Panc1 (cell line): Measurements from ENCODE around the gene NRCAM. TPM values are rescaled to one million over a fixed set of nuclear protein-coding genes. Genes with fewer than 3 reads are reported as not detected.
A peak's percentile ranks its signal among the peaks of the same experiment; 100 is the strongest.

Experiments
- ATAC-seq: fragments of 200-7000 bp; cut with Tn5 transposase; 2 replicates; pipeline ENCODE4 v1.9.1; 2020; ENCODE audit warnings: mild to moderate bottlenecking, moderate library complexity
- BruUV-seq: library from RNA; stranded (reverse); fragments of 400-500 nt; replicated peaks from 2 replicates; lab custom pipeline; 2021; lab: Mats Ljungman, UMichigan
- CTCF ChIA-PET: fragments of 300-600 bp; sonication (Branson Sonifier 250); formaldehyde crosslinking; loops from one replicate; lab custom pipeline; 2022; ENCODE audit warnings: antibody characterized with exemption; lab: Charles Lee
- POLR2A ChIA-PET: fragments of 300-600 bp; sonication (Branson Sonifier 250); formaldehyde crosslinking; loops from one replicate; lab custom pipeline; 2022; ENCODE audit warnings: antibody characterized with exemption; lab: Charles Lee
- DNase-seq: peaks from one replicate; pipeline ENCODE4 v3.0.0-alpha.2; 2010; ENCODE audit warnings: low read depth, low spot score
- H3K27ac ChIP-seq: 2 replicates; pipeline ENCODE4 v1.5.1; 2011; ENCODE audit warnings: mild to moderate bottlenecking, low read length, inconsistent platforms
- H3K27me3 ChIP-seq: fragments of 200-500 bp; sonication (Bioruptor generic); 2 replicates; pipeline ENCODE4 v1.6.0; 2014; ENCODE audit warnings: low read length, inconsistent platforms; ENCODE audit not compliant: control insufficient read depth, insufficient read depth
- H3K36me3 ChIP-seq: fragments of 200-500 bp; sonication (Bioruptor generic); 2 replicates; pipeline ENCODE4 v1.5.1; 2014; ENCODE audit warnings: inconsistent platforms, mild to moderate bottlenecking, low read length, moderate library complexity; ENCODE audit not compliant: control insufficient read depth, insufficient read depth
- H3K4me1 ChIP-seq: 2 replicates; pipeline ENCODE4 v1.5.1; 2011; ENCODE audit warnings: inconsistent platforms, mild to moderate bottlenecking, low read length, moderate library complexity; ENCODE audit not compliant: control insufficient read depth, insufficient read depth
- H3K4me3 ChIP-seq, 2 experiments: 2 replicates each; pipeline ENCODE4 v1.5.1; 2011 to 2012; ENCODE audit warnings: low read depth in 2 of 2, low read length in 2 of 2, mild to moderate bottlenecking in 2 of 2, inconsistent platforms in 1 of 2, moderate library complexity in 1 of 2
- H3K9me3 ChIP-seq: fragments of 200-500 bp; sonication (Bioruptor generic); 2 replicates; pipeline ENCODE4 v1.5.1; 2014; ENCODE audit warnings: low read depth, mild to moderate bottlenecking, inconsistent platforms, low read length, moderate library complexity; ENCODE audit not compliant: control insufficient read depth, insufficient read depth
- POLR2AphosphoS5 ChIP-seq: IDR thresholded peaks from 2 replicates; pipeline ENCODE4 v1.6.1; 2012; ENCODE audit warnings: mild to moderate bottlenecking, low read depth, low read length, moderate library complexity
- SIN3A ChIP-seq: IDR thresholded peaks from 2 replicates; pipeline ENCODE4 v1.6.1; 2012; ENCODE audit warnings: low read depth, mild to moderate bottlenecking, low read length, moderate library complexity, borderline replicate concordance; ENCODE audit not compliant: insufficient read depth
- TCF7L2 ChIP-seq: IDR thresholded peaks from 2 replicates; pipeline ENCODE4 v1.6.1; 2011; ENCODE audit warnings: mild to moderate bottlenecking, low read depth, low read length, inconsistent platforms
- in situ Hi-C: cut with HindIII; loops from 2 replicates; pipeline ENCODE4 v1.10.0; 2016; ENCODE audit warnings: low sequenced_read_pairs, low pct_unique_long_range_greater_than_20kb
- intact Hi-C: fragments of 100-400 bp; cut with micrococcal nuclease; formaldehyde crosslinking; loops from one replicate; pipeline ENCODE4 v1.10.0; 2022; ENCODE audit not compliant: unreplicated experiment
- total RNA-seq: library from RNA; stranded (reverse); gene quantifications from one replicate; pipeline ENCODE4 v1.2.1, GENCODE V29; 2021; ENCODE audit not compliant: unreplicated experiment
- TF ChIP-seq, protein P1 (sequence below), 2 experiments: IDR thresholded peaks; 2 replicates each; pipeline ENCODE4 v1.6.1; 2011 to 2012; ENCODE audit warnings: low read depth in 2 of 2, control low read depth in 1 of 2, low read length in 1 of 2, mild to moderate bottlenecking in 1 of 2, moderate library complexity in 1 of 2; ENCODE audit not compliant: insufficient read depth in 1 of 2
- TF ChIP-seq, protein P2 (sequence below): fragments of 450-650 bp; IDR thresholded peaks from 2 replicates; pipeline ENCODE4 v1.5.1; 2017; ENCODE audit warnings: mild to moderate bottlenecking

NRCAM gene
- total RNA-seq, 1 experiment from 2014 or later, result 0.21 TPM

DNA sequence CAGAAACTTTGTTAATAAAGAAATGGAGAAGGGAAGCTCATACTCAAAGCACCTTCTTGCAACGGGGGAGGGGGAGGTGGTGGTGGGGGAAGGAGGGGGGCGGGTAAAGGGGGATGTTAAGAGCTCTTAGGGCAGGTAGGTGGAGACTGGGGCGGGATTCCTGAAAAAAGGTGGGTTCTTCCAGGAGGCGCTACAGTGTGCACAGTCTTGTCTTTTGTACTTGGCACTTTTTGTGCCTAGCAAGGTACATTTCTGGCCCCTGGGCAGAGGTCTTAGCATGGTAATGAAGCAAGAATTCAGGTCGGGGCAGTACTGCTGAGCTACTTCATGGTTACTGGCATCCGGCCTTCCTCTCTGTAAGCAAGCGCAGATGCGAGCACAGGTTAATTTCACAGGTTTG, 310.8 kb downstream of the NRCAM start:
- ChIA-PET POLR2A (interaction anchor here (0.6 kb wide), 1 partner anchor 164 kb away, joined by 5 read pairs; no protein-coding TSS in a partner anchor), CTCF (interaction anchor here (1.0 to 1.4 kb wide), 4 partner anchors 36 to 193 kb away, joined by 3 to 11 read pairs (median 4); no protein-coding TSS in a partner anchor)
- TF ChIP-seq SIN3A, result no peak
- TF ChIP-seq, protein P1, sequence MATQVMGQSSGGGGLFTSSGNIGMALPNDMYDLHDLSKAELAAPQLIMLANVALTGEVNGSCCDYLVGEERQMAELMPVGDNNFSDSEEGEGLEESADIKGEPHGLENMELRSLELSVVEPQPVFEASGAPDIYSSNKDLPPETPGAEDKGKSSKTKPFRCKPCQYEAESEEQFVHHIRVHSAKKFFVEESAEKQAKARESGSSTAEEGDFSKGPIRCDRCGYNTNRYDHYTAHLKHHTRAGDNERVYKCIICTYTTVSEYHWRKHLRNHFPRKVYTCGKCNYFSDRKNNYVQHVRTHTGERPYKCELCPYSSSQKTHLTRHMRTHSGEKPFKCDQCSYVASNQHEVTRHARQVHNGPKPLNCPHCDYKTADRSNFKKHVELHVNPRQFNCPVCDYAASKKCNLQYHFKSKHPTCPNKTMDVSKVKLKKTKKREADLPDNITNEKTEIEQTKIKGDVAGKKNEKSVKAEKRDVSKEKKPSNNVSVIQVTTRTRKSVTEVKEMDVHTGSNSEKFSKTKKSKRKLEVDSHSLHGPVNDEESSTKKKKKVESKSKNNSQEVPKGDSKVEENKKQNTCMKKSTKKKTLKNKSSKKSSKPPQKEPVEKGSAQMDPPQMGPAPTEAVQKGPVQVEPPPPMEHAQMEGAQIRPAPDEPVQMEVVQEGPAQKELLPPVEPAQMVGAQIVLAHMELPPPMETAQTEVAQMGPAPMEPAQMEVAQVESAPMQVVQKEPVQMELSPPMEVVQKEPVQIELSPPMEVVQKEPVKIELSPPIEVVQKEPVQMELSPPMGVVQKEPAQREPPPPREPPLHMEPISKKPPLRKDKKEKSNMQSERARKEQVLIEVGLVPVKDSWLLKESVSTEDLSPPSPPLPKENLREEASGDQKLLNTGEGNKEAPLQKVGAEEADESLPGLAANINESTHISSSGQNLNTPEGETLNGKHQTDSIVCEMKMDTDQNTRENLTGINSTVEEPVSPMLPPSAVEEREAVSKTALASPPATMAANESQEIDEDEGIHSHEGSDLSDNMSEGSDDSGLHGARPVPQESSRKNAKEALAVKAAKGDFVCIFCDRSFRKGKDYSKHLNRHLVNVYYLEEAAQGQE (IDR thresholded peaks at IDR 0.05; ENCODE audit: insufficient read depth in 1 of 2, low read depth in 2 of 2, low read length in 1 of 2), result no peak
- no peak for TF ChIP-seq TCF7L2
- TF ChIP-seq, protein P2, sequence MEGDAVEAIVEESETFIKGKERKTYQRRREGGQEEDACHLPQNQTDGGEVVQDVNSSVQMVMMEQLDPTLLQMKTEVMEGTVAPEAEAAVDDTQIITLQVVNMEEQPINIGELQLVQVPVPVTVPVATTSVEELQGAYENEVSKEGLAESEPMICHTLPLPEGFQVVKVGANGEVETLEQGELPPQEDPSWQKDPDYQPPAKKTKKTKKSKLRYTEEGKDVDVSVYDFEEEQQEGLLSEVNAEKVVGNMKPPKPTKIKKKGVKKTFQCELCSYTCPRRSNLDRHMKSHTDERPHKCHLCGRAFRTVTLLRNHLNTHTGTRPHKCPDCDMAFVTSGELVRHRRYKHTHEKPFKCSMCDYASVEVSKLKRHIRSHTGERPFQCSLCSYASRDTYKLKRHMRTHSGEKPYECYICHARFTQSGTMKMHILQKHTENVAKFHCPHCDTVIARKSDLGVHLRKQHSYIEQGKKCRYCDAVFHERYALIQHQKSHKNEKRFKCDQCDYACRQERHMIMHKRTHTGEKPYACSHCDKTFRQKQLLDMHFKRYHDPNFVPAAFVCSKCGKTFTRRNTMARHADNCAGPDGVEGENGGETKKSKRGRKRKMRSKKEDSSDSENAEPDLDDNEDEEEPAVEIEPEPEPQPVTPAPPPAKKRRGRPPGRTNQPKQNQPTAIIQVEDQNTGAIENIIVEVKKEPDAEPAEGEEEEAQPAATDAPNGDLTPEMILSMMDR, result no peak
- no peak for TF ChIP-seq POLR2AphosphoS5

DNA sequence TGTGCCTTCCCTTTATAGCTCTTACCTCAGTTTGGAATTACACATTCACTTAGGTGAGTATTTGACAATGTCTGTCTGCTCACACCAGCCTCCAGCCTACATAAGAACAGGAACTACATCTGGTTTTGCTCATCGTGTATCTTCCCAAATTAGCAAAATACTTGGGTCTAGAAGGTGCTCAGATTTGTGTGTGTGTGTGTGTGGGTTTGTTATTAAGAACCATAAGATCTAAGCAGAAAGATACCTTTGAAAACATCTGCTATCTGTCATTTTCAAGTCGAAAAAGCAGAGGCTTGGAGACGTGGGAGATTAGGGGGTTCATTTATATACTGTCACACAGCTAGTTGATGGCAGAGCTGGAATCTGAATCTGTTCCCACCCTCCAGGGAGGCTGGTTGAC, 311.3 kb downstream of the NRCAM start:
- intact Hi-C loops (loop anchor here (5.0 to 10.0 kb wide), 3 partner anchors 33 to 210 kb away; no protein-coding TSS in a partner anchor), in situ Hi-C loops (no loop called here)
- no peaks in the 10 kb centered on the region for H3K36me3 ChIP-seq
- H3K4me1 ChIP-seq, result peaks cover 4% of the 10 kb centered on the region; the same call in 1 of the 2 replicates
- no peak for ATAC-seq
- H3K4me3 ChIP-seq, result no peak overlapping the region
- BruUV-seq, result no TSS peak
- TF ChIP-seq, protein P2, result no peak
- TF ChIP-seq TCF7L2 (no peak), POLR2AphosphoS5 (no peak), SIN3A (no peak)
- TF ChIP-seq, protein P1 (IDR thresholded peaks at IDR 0.05; ENCODE audit: insufficient read depth in 1 of 2, low read depth in 2 of 2, low read length in 1 of 2), result no peak
- DNase-seq, result no peak
- no peaks in the 10 kb centered on the region for H3K9me3 ChIP-seq
- H3K27ac ChIP-seq, result 0 out of 2 replicates have a peak overlapping the region, but pooled peaks have one; percentile 55
- H3K27me3 ChIP-seq, result peaks cover 3% of the 10 kb centered on the region; the same call in 1 of the 2 replicates
- ChIA-PET POLR2A (interaction anchor here (0.6 kb wide), 1 partner anchor 164 kb away, joined by 5 read pairs; no protein-coding TSS in a partner anchor), CTCF (interaction anchor here (1.2 kb wide), 1 partner anchor 35 kb away, joined by 3 read pairs; no protein-coding TSS in a partner anchor)

More for the DNA sequence above, 310.8 kb downstream of the NRCAM start:
- ATAC-seq (no peak), DNase-seq (no peak)
- Histone ChIP-seq H3K27ac (no peak overlapping the region), H3K36me3 (no peaks in the 10 kb centered on the region), H3K9me3 (no peaks in the 10 kb centered on the region), H3K27me3 (peaks cover 3% of the 10 kb centered on the region; the same call in 1 of the 2 replicates), H3K4me3 (no peak overlapping the region), H3K4me1 (peaks cover 4% of the 10 kb centered on the region; the same call in 1 of the 2 replicates)
- in situ Hi-C loops, result no loop called here
- intact Hi-C loops, result loop anchor here (5.0 to 10.0 kb wide), 3 partner anchors 33 to 211 kb away; no protein-coding TSS in a partner anchor
- BruUV-seq, result no TSS peak
